HK-2 (cell line): Measurements from ENCODE around the gene EPB41L1.

Experiments
- DNase-seq: peaks from one replicate; pipeline ENCODE4 v3.0.0-alpha.2; 2018; ENCODE audit not compliant: unreplicated experiment

The EPB41L1 gene

GRCh38 chr20:36154700-36155628 lies at the start of gene EPB41L1:
Gene EPB41L1, plus strand, starts transcription at chr20:36154740. Its CDS starts 19,038 bp downstream, at chr20:36173778.
- no peak for DNase-seq

DNA sequence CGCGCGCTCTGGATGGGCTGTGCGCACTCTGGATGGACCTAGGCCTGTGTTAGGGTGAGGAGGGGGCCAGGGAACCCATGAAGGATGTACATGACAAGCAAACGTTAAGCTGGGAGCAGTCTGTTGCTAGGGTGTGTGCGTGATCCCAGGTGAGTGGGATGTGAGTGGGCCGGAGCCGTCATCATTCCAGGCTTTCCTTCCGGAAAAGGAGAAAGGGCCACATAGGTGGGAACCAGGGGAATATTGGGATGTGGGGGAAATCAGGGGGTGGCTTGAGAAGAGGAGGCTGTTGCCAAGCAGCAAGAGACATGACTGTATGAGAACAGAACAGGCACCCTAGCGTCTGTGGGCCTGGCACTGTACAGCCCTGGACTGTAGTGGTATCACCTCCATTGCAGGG lies 49.7 kb upstream of the EPB41L1 start:
- no peak for DNase-seq

- DNase-seq, result no peak
These were observed 48.8 kb upstream of the EPB41L1 start for GRCh38 chr20:36105711-36106226.

GRCh38 chr20:36106606-36107005 lies 47.9 kb upstream of the EPB41L1 start:
- no peak for DNase-seq

GRCh38 chr20:36107881-36108280 lies 46.7 kb upstream of the EPB41L1 start:
- no peak for DNase-seq

DNA sequence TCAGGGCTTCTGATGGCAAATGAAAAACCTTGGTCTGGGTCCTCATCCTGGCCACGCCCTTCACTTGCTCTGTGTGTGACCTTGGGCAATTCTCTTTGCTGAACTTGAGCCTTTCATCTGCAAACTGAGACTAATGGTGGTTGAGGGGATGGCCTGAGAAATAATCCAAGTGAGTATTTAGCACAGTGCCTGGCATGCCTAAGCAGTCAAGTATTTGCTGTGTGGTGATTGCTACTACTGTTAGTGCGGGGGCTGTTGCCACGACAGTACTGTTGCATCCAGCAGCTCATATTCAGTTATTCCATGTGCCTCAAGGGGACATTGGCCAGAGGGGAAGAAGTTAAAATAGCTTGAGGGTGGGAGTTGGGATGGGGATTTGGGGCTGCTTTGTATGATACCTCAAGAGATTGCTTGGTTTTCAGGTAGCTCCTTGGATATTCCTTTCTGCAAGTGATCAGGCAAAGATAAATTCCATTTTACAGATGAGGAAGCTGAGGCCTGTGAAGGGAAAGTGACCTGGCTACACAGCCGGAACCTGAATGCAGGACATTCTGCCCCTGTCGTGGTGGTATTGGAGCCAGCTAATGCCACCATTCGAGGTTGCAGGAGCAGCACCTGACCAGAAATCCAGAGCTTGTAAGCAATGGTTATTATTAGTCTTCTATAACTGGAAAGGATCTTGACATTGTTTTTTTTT lies 45.1 kb upstream of the EPB41L1 start:
- DNase-seq, result no peak

DNA sequence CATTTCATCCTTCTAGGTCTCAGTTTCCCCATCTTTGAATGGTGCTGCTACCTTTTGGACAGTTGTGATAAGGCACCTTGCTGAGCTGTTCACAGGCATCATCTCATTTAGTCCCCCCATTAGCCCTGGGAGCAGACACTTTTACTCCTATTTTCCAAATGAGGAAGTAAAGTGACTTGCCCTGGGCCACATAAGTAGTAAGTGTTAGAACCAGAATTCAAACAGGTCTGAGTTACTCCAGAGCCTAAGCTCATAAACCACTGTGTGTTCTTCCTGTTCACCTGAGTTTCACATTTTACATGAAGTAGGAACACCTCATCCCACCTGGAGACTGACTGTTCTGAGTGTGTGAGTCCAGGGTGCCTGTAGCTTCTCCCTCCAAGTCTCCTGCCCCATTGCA lies 43.5 kb upstream of the EPB41L1 start:
- no peak for DNase-seq

GRCh38 chr20:36112112-36112511 lies 42.4 kb upstream of the EPB41L1 start:
- no peak for DNase-seq

DNA sequence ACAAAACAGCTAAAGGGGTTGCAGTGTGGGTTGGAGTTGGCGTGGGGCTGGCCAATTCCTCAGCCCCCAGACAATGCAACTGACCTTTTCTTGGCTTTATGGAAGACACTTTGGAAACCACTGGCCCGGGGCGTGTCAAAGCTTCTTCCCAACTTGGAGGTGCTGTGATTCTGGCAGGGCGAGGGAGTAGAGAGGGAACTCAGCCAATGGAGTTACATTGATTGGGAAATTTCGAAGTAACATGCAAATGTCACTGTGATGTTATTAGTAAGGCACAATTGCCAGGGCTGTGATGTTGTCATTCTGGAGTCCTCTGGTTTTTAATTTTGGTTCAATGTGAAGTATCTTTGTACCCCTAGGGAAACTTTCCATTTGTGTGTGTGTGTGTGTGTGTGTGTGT lies 41.5 kb upstream of the EPB41L1 start:
- DNase-seq, result no peak

DNA sequence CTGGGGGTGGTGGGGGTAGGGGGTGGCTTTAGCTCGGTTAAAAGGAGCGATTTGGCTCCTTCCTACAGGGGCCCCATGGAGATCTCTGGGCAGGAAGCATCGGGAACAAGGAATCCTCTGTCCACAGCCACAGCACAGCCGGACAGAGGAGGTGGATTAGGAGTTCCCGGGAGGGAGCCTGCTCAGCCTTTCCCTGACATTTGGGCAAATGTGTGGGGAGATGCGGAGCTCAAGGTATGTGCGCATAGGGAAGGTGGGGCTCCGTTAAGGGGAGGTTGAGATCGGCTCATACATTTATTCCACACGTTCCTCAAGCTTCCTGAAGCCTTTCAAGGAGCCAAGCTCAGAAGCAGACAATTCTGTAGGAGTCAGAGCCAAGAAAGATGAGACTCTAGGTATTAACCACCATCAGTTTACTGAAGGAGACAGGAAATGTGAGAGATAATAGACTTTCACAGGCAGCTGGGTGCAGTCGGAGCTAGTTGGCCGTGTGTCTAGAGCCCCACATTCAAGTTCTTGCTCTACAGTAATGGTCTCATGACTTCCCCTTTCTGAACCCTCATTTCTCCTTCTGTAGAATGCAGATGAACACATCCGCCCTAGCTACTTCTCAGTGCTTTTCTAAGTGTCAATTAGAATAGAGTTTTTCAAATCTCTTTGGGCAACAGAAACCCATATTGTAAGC lies 40.8 kb upstream of the EPB41L1 start:
- DNase-seq, result no peak

- DNase-seq, result no peak
These were observed 39.8 kb upstream of the EPB41L1 start for GRCh38 chr20:36114707-36115106.

GRCh38 chr20:36115925-36116324 lies 38.6 kb upstream of the EPB41L1 start:
- DNase-seq, result no peak

- no peak for DNase-seq
These were observed 37.6 kb upstream of the EPB41L1 start for GRCh38 chr20:36116807-36117441.

- DNase-seq, result no peak
These were observed 36.9 kb upstream of the EPB41L1 start for GRCh38 chr20:36117638-36118037.

GRCh38 chr20:36118371-36118770 lies 36.2 kb upstream of the EPB41L1 start:
- no peak for DNase-seq

GRCh38 chr20:36119537-36119936 lies 35.0 kb upstream of the EPB41L1 start:
- DNase-seq, result no peak

DNA sequence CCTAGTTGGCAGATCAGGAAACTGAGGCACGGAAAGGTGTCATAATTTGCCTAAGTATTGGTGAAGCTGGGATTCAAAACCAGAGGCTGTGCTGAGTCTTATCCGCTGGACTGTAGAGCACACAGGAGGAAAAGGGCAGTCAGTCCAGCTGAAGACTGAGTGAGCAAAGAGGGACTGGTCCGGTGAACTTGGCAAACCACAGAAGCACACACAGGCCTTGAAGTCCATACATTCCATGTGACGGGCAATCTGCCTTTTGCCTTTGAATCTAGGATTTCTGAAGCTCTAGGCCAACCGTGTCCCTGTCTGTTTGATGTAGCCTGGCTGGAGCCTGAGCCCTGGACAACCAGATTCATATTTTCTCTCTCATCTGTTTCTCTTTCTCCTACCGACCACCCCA lies 34.3 kb upstream of the EPB41L1 start:
- no peak for DNase-seq

DNA sequence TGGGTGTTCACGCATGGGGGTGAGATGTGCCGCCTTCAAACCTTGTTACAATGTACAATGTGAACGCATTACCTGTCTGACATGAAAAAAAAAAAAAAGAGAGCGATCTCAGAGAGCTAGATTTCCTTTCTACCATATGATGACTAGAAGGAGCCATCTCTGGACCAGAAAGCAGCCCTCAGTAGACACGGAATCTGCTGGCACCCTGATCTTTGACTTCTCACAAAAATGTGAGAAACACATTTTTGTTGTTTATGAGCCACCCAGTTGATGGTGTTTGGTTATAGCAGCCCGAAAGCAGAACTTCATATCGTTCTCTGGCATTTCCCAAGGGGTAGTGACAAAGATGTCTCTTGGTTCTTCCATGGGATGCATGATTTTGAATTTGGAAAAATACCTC lies 33.5 kb upstream of the EPB41L1 start:
- no peak for DNase-seq

- no peak for DNase-seq
These were observed 32.3 kb upstream of the EPB41L1 start for GRCh38 chr20:36121981-36122930.

DNA sequence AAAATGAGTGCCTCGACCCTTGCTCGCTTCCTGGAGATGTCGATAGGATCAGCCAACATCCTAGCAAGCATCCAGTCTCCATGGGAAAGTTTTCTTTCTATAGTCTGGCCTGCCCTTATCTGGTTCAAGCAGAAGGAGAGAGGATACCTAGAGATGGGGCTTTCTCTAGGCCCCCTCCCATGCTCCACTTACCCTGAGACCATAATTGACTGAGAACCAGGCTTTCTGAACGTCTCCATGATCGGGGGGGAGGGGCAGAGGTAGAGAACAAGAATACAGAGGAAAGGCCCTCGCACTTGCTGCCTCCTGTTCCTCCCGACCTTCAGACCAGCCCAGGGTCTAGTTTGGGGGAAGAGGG lies 31.6 kb upstream of the EPB41L1 start:
- no peak for DNase-seq

DNA sequence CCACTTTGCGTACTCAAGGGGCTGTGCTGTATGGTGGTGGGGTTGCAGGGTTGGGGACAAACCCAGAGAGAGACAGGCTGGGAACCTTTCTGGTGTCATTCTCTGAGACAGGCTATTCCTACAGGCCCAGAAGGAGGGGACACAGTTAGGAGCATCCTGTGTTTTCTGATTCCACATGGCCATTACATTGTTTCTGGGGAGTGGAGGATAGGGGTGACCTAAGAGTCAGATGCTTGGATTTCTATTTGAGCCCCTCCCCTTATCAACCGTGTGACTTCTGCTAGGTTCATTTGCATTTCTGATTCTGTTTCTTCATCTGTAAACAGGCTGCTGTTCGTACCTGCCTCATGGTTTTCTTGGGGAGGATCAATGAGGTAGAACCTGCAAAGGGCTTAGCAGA lies 29.4 kb upstream of the EPB41L1 start:
- no peak for DNase-seq
